Thoracic aorta (tissue), 2 donors: ENCODE data around the gene MUC2. TPM values are rescaled to one million over a fixed set of nuclear protein-coding genes. Genes with fewer than 3 reads are reported as not detected.

Source experiments
- ATAC-seq: fragments of 150-250 bp; one replicate; pipeline ENCODE4 v1.8.0; 2017; ENCODE audit warnings: low read depth; ENCODE audit not compliant: insufficient number of reproducible peaks, low FRiP score
- DNase-seq: peaks from one replicate; pipeline ENCODE4 v3.0.0-alpha.2; 2020; ENCODE audit warnings: low spot score
- H3K27ac ChIP-seq, 2 donors: fragments of 200-600 bp; sonication (generic); 1 replicate in 1 of 2; 2 replicates in 1 of 2; pipeline ENCODE4 v1.5.1; 2016; ENCODE audit warnings: mild to moderate bottlenecking in 2 of 2, moderate library complexity in 2 of 2
- H3K27me3 ChIP-seq: fragments of 200-600 bp; sonication (generic); replicated peaks from 2 replicates; pipeline ENCODE4 v1.6.0; 2016; ENCODE audit warnings: mild to moderate bottlenecking; ENCODE audit not compliant: insufficient read depth
- H3K36me3 ChIP-seq: fragments of 200-600 bp; sonication (generic); one replicate; pipeline ENCODE4 v1.5.1; 2016
- H3K4me1 ChIP-seq, 2 donors: fragments of 200-600 bp; sonication (generic); 1 replicate in 1 of 2; 2 replicates in 1 of 2; pipeline versions ENCODE4 v1.5.1 to v1.6.0; 2016; ENCODE audit warnings: low read depth in 2 of 2, mild to moderate bottlenecking in 1 of 2; ENCODE audit not compliant: control insufficient read depth in 1 of 2
- H3K4me3 ChIP-seq: fragments of 200-600 bp; sonication (generic); 2 replicates; pipeline ENCODE4 v1.5.1; 2016; ENCODE audit warnings: mild to moderate bottlenecking
- H3K9me3 ChIP-seq: fragments of 200-600 bp; sonication (generic); 2 replicates; pipeline ENCODE4 v1.5.1; 2016
- total RNA-seq, 2 donors: library from RNA; depleted of rRNA; stranded (reverse); fragments of >200 nt; gene quantifications; one replicate each; pipeline versions ENCODE4 v1.1.0 to v1.2.3, GENCODE V29; 2016
- TF ChIP-seq, protein P1 (sequence below): fragments of 200-600 bp; sonication (generic); IDR thresholded peaks from one replicate; pipeline ENCODE4 v1.5.1; 2019; ENCODE audit warnings: antibody characterized with exemption

Gene MUC2
- total RNA-seq, 2 donors from 2014 or later: not detected

DNA sequence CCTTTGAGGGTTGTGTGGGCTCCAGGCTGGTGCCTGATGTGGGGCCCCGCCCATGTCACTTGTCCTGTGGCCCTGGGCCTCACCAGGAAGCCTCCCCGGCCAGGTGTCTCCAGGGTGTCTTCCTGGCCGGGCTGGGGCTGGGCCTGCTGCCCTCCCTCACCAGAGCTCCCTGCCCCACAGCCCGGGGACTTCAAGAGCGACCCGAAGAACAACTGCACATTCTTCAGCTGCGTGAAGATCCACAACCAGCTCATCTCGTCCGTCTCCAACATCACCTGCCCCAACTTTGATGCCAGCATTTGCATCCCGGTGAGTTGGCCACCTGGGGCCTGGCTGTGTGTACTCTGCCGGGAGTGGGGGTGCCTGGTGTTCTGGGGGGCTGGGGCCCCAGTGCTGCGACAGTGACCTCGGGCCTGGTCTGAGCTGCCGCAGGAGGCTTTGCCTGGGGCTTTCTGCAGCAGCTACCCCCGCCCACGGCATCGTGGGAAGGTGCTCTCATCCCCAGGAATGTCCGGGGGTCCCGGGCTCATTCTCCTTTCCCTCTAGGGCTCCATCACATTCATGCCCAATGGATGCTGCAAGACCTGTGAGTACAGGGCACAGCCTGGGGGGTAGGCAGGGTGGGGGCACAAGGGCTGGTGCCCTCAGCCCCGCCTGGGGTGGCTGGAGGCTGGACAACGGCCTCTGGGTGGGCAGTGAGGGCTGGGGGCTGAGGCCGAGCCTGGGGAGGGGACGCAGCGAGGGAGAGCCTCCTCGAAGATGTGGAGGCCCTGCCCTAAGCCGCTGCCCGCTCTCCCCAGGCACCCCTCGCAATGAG is 34.6 kb downstream of the MUC2 start:
- ATAC-seq (no peak), DNase-seq (no peak)
- Histone ChIP-seq H3K36me3 (no peaks in the 10 kb centered on the region), H3K27ac (no peak overlapping the region), H3K27me3 (no peaks in the 10 kb centered on the region), H3K9me3 (no peaks in the 10 kb centered on the region), H3K4me1 (no peaks in the 10 kb centered on the region), H3K4me3 (no peak overlapping the region)
- TF ChIP-seq, protein P1, sequence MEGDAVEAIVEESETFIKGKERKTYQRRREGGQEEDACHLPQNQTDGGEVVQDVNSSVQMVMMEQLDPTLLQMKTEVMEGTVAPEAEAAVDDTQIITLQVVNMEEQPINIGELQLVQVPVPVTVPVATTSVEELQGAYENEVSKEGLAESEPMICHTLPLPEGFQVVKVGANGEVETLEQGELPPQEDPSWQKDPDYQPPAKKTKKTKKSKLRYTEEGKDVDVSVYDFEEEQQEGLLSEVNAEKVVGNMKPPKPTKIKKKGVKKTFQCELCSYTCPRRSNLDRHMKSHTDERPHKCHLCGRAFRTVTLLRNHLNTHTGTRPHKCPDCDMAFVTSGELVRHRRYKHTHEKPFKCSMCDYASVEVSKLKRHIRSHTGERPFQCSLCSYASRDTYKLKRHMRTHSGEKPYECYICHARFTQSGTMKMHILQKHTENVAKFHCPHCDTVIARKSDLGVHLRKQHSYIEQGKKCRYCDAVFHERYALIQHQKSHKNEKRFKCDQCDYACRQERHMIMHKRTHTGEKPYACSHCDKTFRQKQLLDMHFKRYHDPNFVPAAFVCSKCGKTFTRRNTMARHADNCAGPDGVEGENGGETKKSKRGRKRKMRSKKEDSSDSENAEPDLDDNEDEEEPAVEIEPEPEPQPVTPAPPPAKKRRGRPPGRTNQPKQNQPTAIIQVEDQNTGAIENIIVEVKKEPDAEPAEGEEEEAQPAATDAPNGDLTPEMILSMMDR: no peak

DNA sequence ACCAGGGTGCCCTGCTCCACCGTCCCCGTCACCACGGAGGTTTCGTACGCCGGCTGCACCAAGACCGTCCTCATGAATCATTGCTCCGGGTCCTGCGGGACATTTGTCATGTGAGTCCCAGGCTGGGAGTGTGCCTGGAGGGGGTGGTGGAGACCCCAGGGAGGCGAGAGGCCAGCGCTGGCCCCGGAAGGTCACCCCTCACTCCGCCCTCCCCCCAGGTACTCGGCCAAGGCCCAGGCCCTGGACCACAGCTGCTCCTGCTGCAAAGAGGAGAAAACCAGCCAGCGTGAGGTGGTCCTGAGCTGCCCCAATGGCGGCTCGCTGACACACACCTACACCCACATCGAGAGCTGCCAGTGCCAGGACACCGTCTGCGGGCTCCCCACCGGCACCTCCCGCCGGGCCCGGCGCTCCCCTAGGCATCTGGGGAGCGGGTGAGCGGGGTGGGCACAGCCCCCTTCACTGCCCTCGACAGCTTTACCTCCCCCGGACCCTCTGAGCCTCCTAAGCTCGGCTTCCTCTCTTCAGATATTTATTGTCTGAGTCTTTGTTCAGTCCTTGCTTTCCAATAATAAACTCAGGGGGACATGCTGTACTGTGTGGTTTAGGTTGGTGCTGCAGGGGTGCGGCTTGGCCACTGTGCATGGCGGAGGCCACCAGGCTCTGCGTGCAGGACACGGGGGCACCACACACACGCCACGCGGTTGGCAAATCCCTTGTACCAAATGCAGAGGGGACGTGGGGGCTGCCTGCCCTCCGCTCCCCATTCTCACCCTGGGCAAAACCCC is 35.4 kb downstream of the MUC2 start:
- DNase-seq (no peak), ATAC-seq (no peak)
- no peak overlapping the region for H3K27ac ChIP-seq
- no peaks in the 10 kb centered on the region for H3K9me3 ChIP-seq
- H3K36me3 ChIP-seq: no peaks in the 10 kb centered on the region
- H3K4me3 ChIP-seq: no peak overlapping the region
- no peaks in the 10 kb centered on the region for H3K4me1 ChIP-seq
- TF ChIP-seq, protein P1: no peak
- H3K27me3 ChIP-seq: no peaks in the 10 kb centered on the region

DNA sequence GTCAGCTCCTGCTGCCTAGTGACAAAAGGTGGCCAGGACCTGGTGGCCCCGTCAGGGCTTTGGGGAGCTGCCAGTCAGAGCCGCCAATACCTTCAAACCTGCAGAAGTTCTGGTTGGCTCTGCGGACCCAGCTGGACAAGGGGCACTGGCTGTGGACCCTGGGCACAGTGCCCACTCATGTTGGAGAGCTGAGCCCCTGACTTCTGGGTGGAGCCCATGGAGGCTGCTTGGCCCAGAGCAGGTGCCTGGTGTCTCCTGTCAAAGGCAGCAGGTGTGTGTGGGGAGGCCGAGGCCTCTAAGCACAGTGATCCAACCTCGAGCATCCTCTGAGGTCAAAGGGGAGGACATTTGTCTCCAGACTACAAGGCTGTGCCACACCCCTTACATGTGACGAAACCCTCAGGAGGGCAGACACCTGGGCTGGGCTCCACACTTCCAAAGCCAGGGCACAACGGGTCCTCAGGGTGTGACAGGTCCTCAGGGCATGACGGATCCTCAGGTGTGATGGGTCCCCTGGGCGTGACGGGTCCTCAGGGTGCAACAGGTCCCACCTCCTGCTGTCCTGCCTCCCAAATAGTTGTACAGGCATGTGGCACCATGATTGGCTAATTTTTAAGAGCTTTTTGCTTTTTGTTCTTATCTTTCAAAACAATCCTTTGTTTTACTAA is 37.0 kb downstream of the MUC2 start:
- TF ChIP-seq, protein P1: no peak
- Histone ChIP-seq H3K4me1 (no peaks in the 10 kb centered on the region), H3K27me3 (no peaks in the 10 kb centered on the region), H3K4me3 (no peak overlapping the region), H3K27ac (no peak overlapping the region), H3K9me3 (no peaks in the 10 kb centered on the region), H3K36me3 (no peaks in the 10 kb centered on the region)
- ATAC-seq: no peak
- DNase-seq: no peak

DNA sequence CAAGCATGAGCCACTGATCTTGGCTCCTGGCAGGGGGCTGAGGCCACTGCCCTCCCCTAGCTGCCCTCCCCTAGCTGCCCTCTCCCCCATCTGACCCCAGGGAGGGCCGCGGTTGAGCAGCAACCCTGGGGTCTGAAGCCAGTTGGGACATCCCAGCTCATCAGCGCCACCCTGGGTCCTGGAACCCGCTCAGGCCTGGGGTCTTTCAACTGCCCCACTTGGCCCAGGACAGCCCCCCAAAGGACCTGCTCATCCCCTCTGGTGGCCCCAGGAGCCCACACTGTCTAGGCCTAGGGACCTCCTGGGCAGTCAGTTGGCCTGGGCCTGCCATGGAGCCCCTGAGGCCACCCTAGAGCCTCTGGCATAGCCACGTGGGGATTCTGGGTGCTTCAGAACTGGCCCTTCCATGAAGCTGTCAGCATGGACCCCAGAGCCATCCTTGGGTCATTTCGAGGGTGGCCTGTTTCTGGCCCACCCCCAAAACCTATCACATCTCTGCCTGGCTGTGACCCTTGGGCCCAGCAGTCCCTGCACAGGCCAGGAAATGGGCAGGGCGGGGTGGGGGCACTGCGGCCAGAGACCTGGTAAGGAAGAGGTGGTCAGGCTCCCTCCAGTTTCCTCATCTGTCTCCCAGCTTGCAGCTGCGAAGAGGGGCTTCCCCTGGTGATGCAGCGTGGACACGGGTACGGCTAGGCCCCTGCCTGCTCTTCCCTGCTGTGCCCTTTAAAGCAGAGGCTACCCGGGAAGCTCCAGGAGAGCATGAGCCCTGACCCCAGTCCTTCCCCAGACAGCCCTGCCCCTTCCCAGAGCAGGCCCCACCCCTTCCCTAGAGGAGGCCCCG is 37.9 kb downstream of the MUC2 start:
- Histone ChIP-seq H3K9me3 (no peaks in the 10 kb centered on the region), H3K27me3 (no peaks in the 10 kb centered on the region), H3K4me1 (no peaks in the 10 kb centered on the region), H3K36me3 (no peaks in the 10 kb centered on the region), H3K27ac (no peak overlapping the region), H3K4me3 (no peak overlapping the region)
- ATAC-seq (no peak), DNase-seq (no peak)
- TF ChIP-seq, protein P1: no peak
